Fibroblast of pulmonary artery (primary cell): ENCODE data around the gene PITPNM3.
A peak's percentile ranks its signal among the peaks of the same experiment; 100 is the strongest.

Experiments used
- DNase-seq: peaks from one replicate; pipeline ENCODE4 v3.0.0-alpha.2; 2010; ENCODE audit warnings: low read depth
- H3K4me3 ChIP-seq: replicated peaks from 2 replicates; pipeline ENCODE4 v1.5.1; 2011; ENCODE audit warnings: low read depth, mild to moderate bottlenecking, control low read depth, low read length, moderate library complexity
- TF ChIP-seq, protein P1 (sequence below): IDR thresholded peaks from 2 replicates; pipeline ENCODE4 v1.5.1; 2011; ENCODE audit warnings: mild to moderate bottlenecking, control low read depth, low read length, inconsistent platforms; ENCODE audit errors: missing control alignments

Gene PITPNM3

DNA sequence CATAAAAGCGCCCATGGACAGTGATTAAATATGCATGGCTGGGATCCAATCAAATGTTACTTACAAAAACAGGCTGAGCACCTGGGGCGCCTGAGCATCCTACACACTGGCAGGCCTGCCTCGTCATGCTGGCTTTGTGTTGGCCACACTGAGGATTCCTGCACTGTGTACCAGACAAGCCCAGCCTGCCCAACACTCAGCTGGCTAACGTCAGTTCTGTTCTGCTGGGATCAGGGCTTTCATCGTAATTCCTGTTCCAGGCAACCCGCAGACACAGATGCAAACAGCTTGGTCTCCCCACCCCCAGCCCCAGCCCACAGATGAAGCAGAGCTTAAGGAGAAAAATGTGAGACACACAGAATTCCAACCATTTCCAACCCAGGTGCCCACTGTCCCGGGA lies 81.4 kb downstream of the PITPNM3 start:
- no peak overlapping the region for H3K4me3 ChIP-seq
- no peak for DNase-seq
- TF ChIP-seq, protein P1, sequence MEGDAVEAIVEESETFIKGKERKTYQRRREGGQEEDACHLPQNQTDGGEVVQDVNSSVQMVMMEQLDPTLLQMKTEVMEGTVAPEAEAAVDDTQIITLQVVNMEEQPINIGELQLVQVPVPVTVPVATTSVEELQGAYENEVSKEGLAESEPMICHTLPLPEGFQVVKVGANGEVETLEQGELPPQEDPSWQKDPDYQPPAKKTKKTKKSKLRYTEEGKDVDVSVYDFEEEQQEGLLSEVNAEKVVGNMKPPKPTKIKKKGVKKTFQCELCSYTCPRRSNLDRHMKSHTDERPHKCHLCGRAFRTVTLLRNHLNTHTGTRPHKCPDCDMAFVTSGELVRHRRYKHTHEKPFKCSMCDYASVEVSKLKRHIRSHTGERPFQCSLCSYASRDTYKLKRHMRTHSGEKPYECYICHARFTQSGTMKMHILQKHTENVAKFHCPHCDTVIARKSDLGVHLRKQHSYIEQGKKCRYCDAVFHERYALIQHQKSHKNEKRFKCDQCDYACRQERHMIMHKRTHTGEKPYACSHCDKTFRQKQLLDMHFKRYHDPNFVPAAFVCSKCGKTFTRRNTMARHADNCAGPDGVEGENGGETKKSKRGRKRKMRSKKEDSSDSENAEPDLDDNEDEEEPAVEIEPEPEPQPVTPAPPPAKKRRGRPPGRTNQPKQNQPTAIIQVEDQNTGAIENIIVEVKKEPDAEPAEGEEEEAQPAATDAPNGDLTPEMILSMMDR = no peak

DNA sequence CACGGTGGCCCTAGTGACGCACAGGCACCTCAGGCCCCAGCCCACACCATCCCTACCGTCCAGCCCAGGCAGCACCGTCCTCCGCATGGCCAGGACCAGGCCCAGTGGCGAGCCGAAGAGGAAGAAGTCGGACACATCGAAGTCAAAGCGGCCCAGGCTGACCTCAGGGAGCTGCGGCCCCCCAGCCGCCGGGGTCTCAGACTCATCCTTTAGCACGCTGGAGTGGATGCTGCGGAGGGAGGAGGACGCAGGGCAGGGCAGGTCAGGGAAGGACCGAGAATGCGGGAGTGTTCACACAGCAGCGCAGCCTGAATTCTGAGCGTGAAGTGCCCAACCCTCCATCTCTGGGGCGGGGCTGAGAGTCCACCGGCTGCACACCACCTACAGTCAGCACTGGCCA lies 82.0 kb downstream of the PITPNM3 start:
- H3K4me3 ChIP-seq = no peak overlapping the region
- TF ChIP-seq, protein P1 = no peak
- DNase-seq = no peak

DNA sequence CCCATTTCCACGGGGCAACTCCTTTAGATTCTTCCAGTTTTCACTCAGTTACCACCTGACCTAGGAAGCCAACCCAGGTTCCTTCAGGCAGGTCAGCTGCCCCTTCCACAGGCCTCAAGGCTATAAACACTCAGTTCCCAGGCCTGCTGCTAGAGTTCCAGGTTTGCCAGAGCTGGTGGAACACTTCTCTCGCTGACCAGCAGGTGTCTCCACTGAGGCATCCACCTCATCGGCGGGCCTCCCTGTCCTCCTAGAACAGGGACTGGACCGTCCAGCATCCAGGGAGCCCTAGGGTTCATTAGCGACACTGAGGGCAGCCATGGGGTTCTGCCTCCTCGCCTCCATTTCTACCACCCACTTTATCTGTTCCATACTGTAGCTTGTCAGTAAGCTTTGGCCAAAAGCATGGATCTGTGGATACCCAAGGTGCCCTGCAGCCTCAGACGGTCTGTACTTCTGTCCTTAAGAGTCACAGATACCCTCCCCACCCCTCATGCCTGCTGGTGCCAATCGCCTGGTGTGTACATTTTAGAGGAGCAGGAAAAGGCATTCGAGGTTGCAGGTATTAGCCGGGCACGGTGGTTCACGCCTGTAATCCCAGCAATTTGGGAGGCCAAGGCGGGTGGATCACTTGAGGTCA lies 83.1 kb downstream of the PITPNM3 start:
- TF ChIP-seq, protein P1 = peak; percentile 99
- DNase-seq = peak; percentile 82
- H3K4me3 ChIP-seq = no peak overlapping the region

DNA sequence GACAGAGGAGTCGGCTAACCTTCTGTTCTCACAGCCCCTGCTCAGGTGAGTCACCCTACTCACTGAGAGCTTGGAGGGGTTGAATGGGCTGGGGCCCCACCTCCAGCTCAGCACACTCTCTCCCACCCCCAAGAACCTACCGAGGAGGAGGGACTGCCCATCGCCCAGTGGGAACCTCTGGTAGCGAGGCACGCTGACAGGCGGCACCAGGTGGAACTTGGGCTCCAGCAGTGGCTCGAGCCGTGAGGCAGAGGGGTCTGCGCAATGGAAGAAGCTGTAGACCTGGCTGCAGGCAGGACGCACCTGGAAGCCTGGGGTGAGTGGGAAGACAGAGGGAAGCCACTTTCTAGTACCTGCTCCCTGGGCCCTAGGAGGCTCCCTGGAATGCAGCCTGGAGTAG lies 83.8 kb downstream of the PITPNM3 start:
- H3K4me3 ChIP-seq = no peak overlapping the region
- TF ChIP-seq, protein P1 = no peak
- DNase-seq = no peak

DNA sequence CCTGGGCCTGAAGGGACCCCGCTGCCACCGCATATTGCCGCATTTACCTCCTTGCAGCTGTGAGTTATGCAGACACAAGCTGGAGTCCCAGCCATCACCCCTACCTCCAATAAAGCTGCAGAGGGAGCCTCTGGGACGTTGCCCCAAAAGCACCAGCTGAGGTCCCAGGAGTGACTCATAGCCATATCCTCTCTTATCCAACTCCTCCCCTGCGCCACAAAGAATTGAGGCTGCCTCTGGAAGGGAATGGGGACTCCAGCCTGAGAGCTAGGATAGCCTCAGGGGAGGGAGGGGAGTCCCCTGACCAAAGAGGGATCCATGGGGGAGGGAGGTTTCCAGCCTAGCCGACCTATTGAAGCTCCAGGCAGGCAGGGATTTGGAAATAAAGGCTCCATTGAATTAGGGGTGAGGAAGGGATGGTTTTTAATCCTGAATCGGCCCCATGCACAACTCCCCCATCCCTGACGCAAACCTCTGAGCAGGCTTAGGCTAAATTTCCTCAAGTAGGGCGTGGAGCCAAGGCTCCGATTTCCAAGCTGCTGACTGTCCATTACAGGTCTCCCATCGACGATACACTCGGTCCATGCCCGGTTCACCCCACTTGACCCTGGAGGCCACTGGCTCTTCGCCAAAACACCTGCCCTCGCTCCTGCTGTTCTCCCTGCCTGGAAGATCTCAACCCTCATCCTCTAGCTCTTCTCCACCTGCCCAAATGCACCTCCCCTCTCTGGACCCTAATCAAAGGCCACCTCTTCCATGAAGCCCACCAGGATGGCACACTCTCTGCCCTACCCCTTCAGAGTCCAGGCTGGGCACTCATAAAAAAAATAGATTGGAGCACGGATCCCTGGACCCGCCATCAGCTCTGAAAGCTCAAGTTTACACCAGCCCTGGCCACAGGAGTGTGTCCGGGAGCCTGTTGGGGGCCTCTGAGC lies 84.6 kb downstream of the PITPNM3 start:
- peak; percentile 82 for DNase-seq
- TF ChIP-seq, protein P1 = peak; percentile 32
- H3K4me3 ChIP-seq = no peak overlapping the region

DNA sequence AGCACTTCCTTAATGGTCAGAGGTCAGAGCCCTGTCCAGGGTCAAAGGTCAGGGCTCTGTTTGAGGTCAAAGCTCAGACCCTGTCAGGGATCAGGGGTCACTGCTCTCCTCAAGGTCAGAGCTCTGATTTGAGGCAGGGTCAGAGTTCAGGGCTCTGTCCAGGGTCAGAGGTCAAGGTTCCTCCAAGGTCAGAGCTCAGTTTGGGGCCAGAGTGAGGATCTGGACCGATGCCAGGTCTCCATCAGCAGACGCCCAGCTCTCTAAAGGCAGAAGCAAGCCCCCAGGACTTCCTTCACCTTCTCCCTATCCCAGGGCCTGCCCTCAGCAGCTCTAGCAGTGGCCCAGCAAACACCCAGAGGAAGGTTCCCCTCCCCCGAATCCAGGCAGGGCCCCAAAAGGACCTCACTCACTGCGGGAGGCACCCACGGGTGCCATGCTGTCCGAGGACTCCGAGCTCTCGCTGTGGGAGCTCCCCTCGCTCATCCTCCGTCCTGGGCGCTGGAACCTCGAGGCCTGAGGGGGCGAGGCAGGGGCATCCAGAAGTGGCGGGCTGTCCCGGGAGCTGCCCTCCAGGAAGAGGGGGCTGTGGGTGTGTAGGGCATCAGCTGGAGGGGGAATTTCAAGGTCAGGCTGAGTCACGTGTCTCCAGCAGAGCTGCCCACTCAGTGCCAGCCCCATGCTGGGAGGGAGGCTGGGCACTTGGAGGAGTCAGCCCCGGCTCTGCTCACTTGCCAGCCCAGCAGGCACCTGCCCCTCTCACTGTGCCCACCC lies 85.4 kb downstream of the PITPNM3 start:
- TF ChIP-seq, protein P1 = no peak
- no peak for DNase-seq
- H3K4me3 ChIP-seq = no peak overlapping the region
